CD14-positive monocyte (primary cell): ENCODE measurements around the gene MSN. TPM values are rescaled to one million over a fixed set of nuclear protein-coding genes. Genes with fewer than 3 reads are reported as not detected.
"Not testable (repeated sequence)": the region's sequence is repeated elsewhere in the genome, so short reads cannot be mapped to it uniquely, and the experiment has no call there.

Experiments used
- DNase-seq, 3 donors: peaks; one replicate each; pipeline ENCODE4 v3.0.0-alpha.2; 2011 to 2022
- H2AFZ ChIP-seq: 2 replicates; pipeline ENCODE4 v1.6.0; 2012; ENCODE audit warnings: mild to moderate bottlenecking, low read depth, low read length, inconsistent platforms; ENCODE audit not compliant: insufficient read depth, poor library complexity, severe bottlenecking
- H3K27ac ChIP-seq, 2 donors: 1 replicate in 1 of 2; 2 replicates in 1 of 2; pipeline ENCODE4 v1.5.1; 2012 to 2013; ENCODE audit warnings: low read length in 2 of 2, control low read depth in 1 of 2, inconsistent platforms in 1 of 2, low read depth in 1 of 2, mild to moderate bottlenecking in 1 of 2
- H3K27me3 ChIP-seq, 2 donors: one replicate each; pipeline versions ENCODE4 v1.6.0 to v1.6.1; 2011 to 2013; ENCODE audit warnings: low read length in 2 of 2; ENCODE audit not compliant: control insufficient read depth in 2 of 2, insufficient read depth in 2 of 2
- H3K36me3 ChIP-seq, 2 donors: replicated peaks in 1 of 2; 1 replicate in 1 of 2; 2 replicates in 1 of 2; pipeline versions ENCODE4 v1.5.1 to v1.6.1; 2012 to 2013; ENCODE audit warnings: low read length in 2 of 2, control low read depth in 1 of 2, inconsistent platforms in 1 of 2, mild to moderate bottlenecking in 1 of 2; ENCODE audit not compliant: insufficient read depth in 2 of 2, control insufficient read depth in 1 of 2
- H3K4me1 ChIP-seq, 2 donors: 1 replicate in 1 of 2; 2 replicates in 1 of 2; pipeline versions ENCODE4 v1.5.1 to v1.6.1; 2012 to 2013; ENCODE audit warnings: low read length in 2 of 2, control low read depth in 1 of 2, inconsistent platforms in 1 of 2, mild to moderate bottlenecking in 1 of 2, moderate library complexity in 1 of 2; ENCODE audit not compliant: insufficient read depth in 2 of 2, control insufficient read depth in 1 of 2
- H3K4me2 ChIP-seq: replicated peaks from 2 replicates; pipeline ENCODE3; 2012; ENCODE audit warnings: low read length, moderate library complexity, mild to moderate bottlenecking; ENCODE audit not compliant: poor library complexity, severe bottlenecking; ENCODE audit errors: extremely low read depth
- H3K4me3 ChIP-seq, 3 experiments: fragments of 200-600 bp in 1 of 3; sonication (generic) in 1 of 3; replicated peaks in 1 of 3; 1 replicate in 2 of 3; 2 replicates in 1 of 3; pipeline ENCODE4 v1.5.1; 2011 to 2013; ENCODE audit warnings: low read length in 3 of 3, mild to moderate bottlenecking in 3 of 3, control low read depth in 2 of 3, low read depth in 2 of 3, inconsistent platforms in 1 of 3, moderate library complexity in 1 of 3
- H3K79me2 ChIP-seq: 2 replicates; pipeline ENCODE4 v1.6.0; 2012; ENCODE audit warnings: mild to moderate bottlenecking, control low read depth, inconsistent platforms, low read length, moderate library complexity; ENCODE audit not compliant: insufficient read depth
- H3K9ac ChIP-seq: 2 replicates; pipeline ENCODE4 v1.6.0; 2017; ENCODE audit warnings: low read length, mild to moderate bottlenecking; ENCODE audit not compliant: insufficient read depth, poor library complexity, severe bottlenecking
- H3K9me3 ChIP-seq, 2 donors: replicated peaks in 1 of 2; 1 replicate in 1 of 2; 2 replicates in 1 of 2; pipeline versions ENCODE4 v1.5.1 to v1.6.1; 2012 to 2013; ENCODE audit warnings: low read length in 2 of 2, control low read depth in 1 of 2; ENCODE audit not compliant: control insufficient read depth in 1 of 2, insufficient read depth in 1 of 2
- H4K20me1 ChIP-seq: 2 replicates; pipeline ENCODE4 v1.6.0; 2012; ENCODE audit warnings: mild to moderate bottlenecking, low read length, control low read depth, moderate library complexity; ENCODE audit not compliant: insufficient read depth
- H3K27ac Mint-ChIP-seq, 7 donors: one replicate each; pipeline ENCODE4 v1.8.0; 2020; ENCODE audit warnings: mild to moderate bottlenecking in 7 of 7, mixed read lengths in 7 of 7, moderate library complexity in 6 of 7, inconsistent platforms in 2 of 7
- H3K27me3 Mint-ChIP-seq, 3 donors: one replicate each; pipeline ENCODE4 v1.8.0; 2021 to 2022; ENCODE audit warnings: low read depth in 3 of 3, mild to moderate bottlenecking in 3 of 3, mixed read lengths in 3 of 3, moderate library complexity in 3 of 3, inconsistent platforms in 1 of 3
- H3K36me3 Mint-ChIP-seq, 2 donors: one replicate each; pipeline ENCODE4 v1.8.0; 2020; ENCODE audit warnings: mixed read lengths in 2 of 2, inconsistent platforms in 1 of 2, mild to moderate bottlenecking in 1 of 2
- H3K4me1 Mint-ChIP-seq: one replicate; pipeline ENCODE4 v1.8.0; 2020; ENCODE audit warnings: mild to moderate bottlenecking, mixed read lengths
- H3K4me3 Mint-ChIP-seq, 2 donors: one replicate each; pipeline ENCODE4 v1.8.0; 2020; ENCODE audit warnings: mild to moderate bottlenecking in 2 of 2, mixed read lengths in 2 of 2, moderate library complexity in 1 of 2
- H3K9me3 Mint-ChIP-seq, 7 donors: one replicate each; pipeline ENCODE4 v1.8.0; 2020 to 2022; ENCODE audit warnings: mixed read lengths in 7 of 7, mild to moderate bottlenecking in 6 of 7, moderate library complexity in 6 of 7, inconsistent platforms in 2 of 7
- WGBS: methylation state at CpG from one replicate; pipeline ENCODE4 v1.1.5; 2013; ENCODE audit warnings: missing lambda C conversion rate; ENCODE audit not compliant: insufficient coverage; 5-methylcytosine and 5-hydroxymethylcytosine counted together
- intact Hi-C, 2 donors: fragments of 100-400 bp; cut with micrococcal nuclease; formaldehyde crosslinking; loops; one replicate each; pipeline versions ENCODE4 v1.15.0 to v1.15.1; 2023
- polyA plus RNA-seq, 3 donors: library from polyadenylated mRNA; depleted of rRNA in 1 of 3; unstranded in 2 of 3; stranded (reverse) in 1 of 3; fragments of 300-500 nt in 2 of 3; fragments of >200 nt in 1 of 3; fragmentation: Illumina TruSeq in 2 of 3; gene quantifications; 1 replicate in 2 of 3; 2 replicates in 1 of 3; pipeline ENCODE4 v1.2.3, GENCODE V29; 2012 to 2021
- TF ChIP-seq, protein P1 (sequence below): fragments of 200-600 bp; IDR thresholded peaks from one replicate; pipeline ENCODE4 v1.8.0; 2022; ENCODE audit warnings: antibody characterized with exemption, mild to moderate bottlenecking

MSN gene
- polyA plus RNA-seq, 3 donors: 441 to 888 (median 691) TPM

DNA sequence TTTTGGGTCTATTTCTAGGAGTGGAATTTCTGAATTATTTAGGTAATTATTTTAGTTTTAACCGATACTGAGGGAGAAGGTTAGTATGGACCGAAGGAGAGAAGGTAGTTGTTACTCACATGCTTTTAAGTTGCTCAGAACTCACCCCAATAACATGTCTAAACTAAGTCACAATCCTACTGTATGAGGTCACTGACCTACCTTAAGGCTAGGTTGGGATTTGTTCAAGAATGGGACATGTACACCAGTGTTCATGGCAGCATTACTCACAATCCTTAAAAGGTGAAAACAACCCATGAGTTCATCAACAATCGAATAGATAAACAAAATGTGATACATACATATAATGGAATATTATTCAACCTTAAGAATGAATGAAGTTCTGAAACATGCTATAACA lies 90.5 kb downstream of the MSN start:
- Mint-ChIP-seq H3K27ac (no peak overlapping the region), H3K36me3 (no peaks in the 10 kb centered on the region), H3K27me3 (peaks cover 0 to 33% (median 3%) of the 10 kb centered on the region in 3 donors), H3K9me3 (peaks cover 0 to 17% (median 8%) of the 10 kb centered on the region in 7 donors), H3K4me3 (no peak overlapping the region), H3K4me1 (peaks cover 4% of the 10 kb centered on the region)
- Histone ChIP-seq H3K36me3 (no peaks in the 10 kb centered on the region), H3K27me3 (peaks cover 0 to 26% of the 10 kb centered on the region in 2 donors), H3K4me1 (no peaks in the 10 kb centered on the region), H3K4me3 (no peak overlapping the region), H2AFZ (no peak overlapping the region), H4K20me1 (no peaks in the 10 kb centered on the region), H3K9ac (no peak overlapping the region), H3K9me3 (no peaks in the 10 kb centered on the region), H3K79me2 (no peaks in the 10 kb centered on the region), H3K4me2 (no peak overlapping the region), H3K27ac (no peak overlapping the region)
- no CpG with 5 or more reads among the region's 3 CpGs for WGBS
- no peak for DNase-seq
- intact Hi-C loops: no loop called here
- TF ChIP-seq, protein P1, sequence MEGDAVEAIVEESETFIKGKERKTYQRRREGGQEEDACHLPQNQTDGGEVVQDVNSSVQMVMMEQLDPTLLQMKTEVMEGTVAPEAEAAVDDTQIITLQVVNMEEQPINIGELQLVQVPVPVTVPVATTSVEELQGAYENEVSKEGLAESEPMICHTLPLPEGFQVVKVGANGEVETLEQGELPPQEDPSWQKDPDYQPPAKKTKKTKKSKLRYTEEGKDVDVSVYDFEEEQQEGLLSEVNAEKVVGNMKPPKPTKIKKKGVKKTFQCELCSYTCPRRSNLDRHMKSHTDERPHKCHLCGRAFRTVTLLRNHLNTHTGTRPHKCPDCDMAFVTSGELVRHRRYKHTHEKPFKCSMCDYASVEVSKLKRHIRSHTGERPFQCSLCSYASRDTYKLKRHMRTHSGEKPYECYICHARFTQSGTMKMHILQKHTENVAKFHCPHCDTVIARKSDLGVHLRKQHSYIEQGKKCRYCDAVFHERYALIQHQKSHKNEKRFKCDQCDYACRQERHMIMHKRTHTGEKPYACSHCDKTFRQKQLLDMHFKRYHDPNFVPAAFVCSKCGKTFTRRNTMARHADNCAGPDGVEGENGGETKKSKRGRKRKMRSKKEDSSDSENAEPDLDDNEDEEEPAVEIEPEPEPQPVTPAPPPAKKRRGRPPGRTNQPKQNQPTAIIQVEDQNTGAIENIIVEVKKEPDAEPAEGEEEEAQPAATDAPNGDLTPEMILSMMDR: no peak

DNA sequence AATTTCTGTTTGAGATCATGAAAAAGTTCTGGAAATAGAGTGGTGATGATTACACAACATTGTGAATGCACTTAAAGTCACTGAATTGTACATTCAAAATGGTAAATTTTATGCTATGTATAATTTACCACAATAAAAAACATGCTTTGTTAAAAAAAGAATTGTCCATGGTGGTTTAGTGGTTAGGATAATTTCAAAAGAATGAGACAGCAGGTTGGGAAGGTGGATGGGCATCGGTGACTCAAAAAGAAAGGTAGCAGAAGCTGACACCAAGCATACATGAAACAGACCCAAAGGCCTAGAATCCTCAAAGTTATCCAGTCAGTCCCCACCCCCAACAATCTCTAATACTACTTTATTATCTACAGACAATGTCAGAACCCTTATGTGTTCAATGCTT lies 91.1 kb downstream of the MSN start:
- H3K9me3 ChIP-seq: no peaks in the 10 kb centered on the region
- H3K4me2 ChIP-seq: no peak overlapping the region
- Mint-ChIP-seq H3K4me1 (peaks cover 4% of the 10 kb centered on the region), H3K4me3 (no peak overlapping the region), H3K36me3 (no peaks in the 10 kb centered on the region), H3K9me3 (peaks cover 0 to 16% (median 6%) of the 10 kb centered on the region in 7 donors), H3K27me3 (peaks cover 0 to 31% (median 3%) of the 10 kb centered on the region in 3 donors), H3K27ac (no peak overlapping the region)
- H3K27ac ChIP-seq: no peak overlapping the region
- intact Hi-C loops: no loop called here
- no peaks in the 10 kb centered on the region for H3K36me3 ChIP-seq
- no peak overlapping the region for H3K4me3 ChIP-seq
- TF ChIP-seq, protein P1: no peak
- peaks cover 0 to 26% of the 10 kb centered on the region in 2 donors for H3K27me3 ChIP-seq
- no peaks in the 10 kb centered on the region for H4K20me1 ChIP-seq
- no peak overlapping the region for H3K9ac ChIP-seq
- no CpG with 5 or more reads among the region's 1 CpG for WGBS
- no peak overlapping the region for H2AFZ ChIP-seq
- H3K79me2 ChIP-seq: no peaks in the 10 kb centered on the region
- no peak for DNase-seq
- H3K4me1 ChIP-seq: no peaks in the 10 kb centered on the region

GRCh38 chrX:65759525-65759924 lies 92.1 kb downstream of the MSN start:
- H3K36me3 ChIP-seq, H3K27ac ChIP-seq, H3K27ac Mint-ChIP-seq, H3K4me3 ChIP-seq, intact Hi-C loops, H3K4me2 ChIP-seq, H3K79me2 ChIP-seq, H3K4me1 ChIP-seq, H3K9ac ChIP-seq, H3K9me3 ChIP-seq, DNase-seq, H3K4me3 Mint-ChIP-seq, H2AFZ ChIP-seq, H3K36me3 Mint-ChIP-seq, H4K20me1 ChIP-seq, H3K4me1 Mint-ChIP-seq: not testable (repeated sequence)
- no CpG with 5 or more reads among the region's 1 CpG for WGBS
- H3K27me3 ChIP-seq: peaks cover 0 to 23% of the 10 kb centered on the region in 2 donors
- H3K9me3 Mint-ChIP-seq: peaks cover 0 to 10% (median 3%) of the 10 kb centered on the region in 7 donors
- H3K27me3 Mint-ChIP-seq: peaks cover 0 to 35% (median 3%) of the 10 kb centered on the region in 3 donors
